Mesothelial cell of epicardium (in vitro differentiated cells): ENCODE results near the gene TRIM56. TPM values are rescaled to one million over a fixed set of nuclear protein-coding genes. Genes with fewer than 3 reads are reported as not detected.

Experiments
- DNase-seq, 2 experiments: peaks; one replicate each; pipeline ENCODE4 v3.0.0; 2021; ENCODE audit warnings: low spot score in 2 of 2; ENCODE audit not compliant: unreplicated experiment in 2 of 2
- H3K27ac Mint-ChIP-seq: 2 replicates; pipeline ENCODE4 v1.8.0; 2021; ENCODE audit warnings: mixed read lengths
- H3K27me3 Mint-ChIP-seq: 2 replicates; pipeline ENCODE4 v1.8.0; 2021; ENCODE audit warnings: low read depth, mixed read lengths
- H3K36me3 Mint-ChIP-seq: 2 replicates; pipeline ENCODE4 v1.8.0; 2021; ENCODE audit warnings: mixed read lengths
- H3K4me1 Mint-ChIP-seq: 2 replicates; pipeline ENCODE4 v1.8.0; 2021; ENCODE audit warnings: mixed read lengths
- H3K4me3 Mint-ChIP-seq: 2 replicates; pipeline ENCODE4 v1.8.0; 2021; ENCODE audit warnings: mild to moderate bottlenecking, moderate library complexity, mixed read lengths
- H3K9me3 Mint-ChIP-seq: 2 replicates; pipeline ENCODE4 v1.8.0; 2021; ENCODE audit warnings: mixed read lengths
- total RNA-seq: library from RNA; stranded (reverse); gene quantifications from 3 replicates; pipeline ENCODE4 v1.2.1, GENCODE V29; 2021
- TF ChIP-seq, protein P1 (sequence below): fragments of 200-600 bp; sonication (generic); IDR thresholded peaks from one replicate; pipeline ENCODE4 v1.5.0; 2021; ENCODE audit warnings: antibody characterized with exemption; ENCODE audit not compliant: unreplicated experiment

The TRIM56 gene
- total RNA-seq, 1 donor from 2014 or later = 39.6 TPM

DNA sequence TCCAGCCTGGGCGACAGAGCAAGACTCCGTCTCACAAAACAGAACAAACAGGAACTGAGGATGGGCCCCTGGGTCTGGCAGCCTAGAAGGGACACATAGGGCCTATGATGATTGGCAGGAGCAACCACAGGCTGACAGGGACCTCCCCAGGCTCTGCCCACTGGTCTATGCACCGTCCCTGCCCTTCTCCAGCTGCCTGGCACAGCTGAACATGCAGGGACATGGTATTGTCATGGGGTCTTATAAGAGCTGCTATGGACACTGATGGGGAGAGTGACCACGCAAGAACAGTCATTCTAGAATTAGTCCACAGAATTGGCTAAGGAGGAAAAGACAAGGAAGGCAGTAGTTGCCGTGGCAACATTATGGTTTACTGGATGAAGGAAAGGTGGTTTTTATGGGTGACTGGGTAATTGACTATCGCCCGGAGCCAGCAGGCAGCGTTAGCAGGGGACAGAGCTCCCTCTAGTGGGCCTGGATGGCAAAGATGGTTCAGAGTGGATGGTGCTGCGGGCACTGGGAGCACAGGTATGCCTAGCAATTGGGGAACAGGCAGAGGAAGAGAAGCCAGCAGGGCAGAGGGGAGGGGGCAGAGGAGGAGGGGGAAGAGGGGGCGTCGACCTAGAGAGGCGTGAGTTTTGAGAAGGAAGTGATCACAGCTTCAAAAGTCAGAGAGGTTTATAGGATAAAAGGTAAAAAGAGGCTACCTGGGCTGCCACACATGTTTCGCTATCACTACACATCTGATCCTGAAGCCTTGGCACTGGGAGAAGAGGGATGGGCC lies 7.8 kb upstream of the TRIM56 start:
- Mint-ChIP-seq H3K27ac (no peak overlapping the region), H3K27me3 (no peaks in the 10 kb centered on the region), H3K4me3 (no peak overlapping the region), H3K9me3 (peaks cover 3% of the 10 kb centered on the region), H3K4me1 (peaks cover 7% of the 10 kb centered on the region), H3K36me3 (no peaks in the 10 kb centered on the region)
- TF ChIP-seq, protein P1, sequence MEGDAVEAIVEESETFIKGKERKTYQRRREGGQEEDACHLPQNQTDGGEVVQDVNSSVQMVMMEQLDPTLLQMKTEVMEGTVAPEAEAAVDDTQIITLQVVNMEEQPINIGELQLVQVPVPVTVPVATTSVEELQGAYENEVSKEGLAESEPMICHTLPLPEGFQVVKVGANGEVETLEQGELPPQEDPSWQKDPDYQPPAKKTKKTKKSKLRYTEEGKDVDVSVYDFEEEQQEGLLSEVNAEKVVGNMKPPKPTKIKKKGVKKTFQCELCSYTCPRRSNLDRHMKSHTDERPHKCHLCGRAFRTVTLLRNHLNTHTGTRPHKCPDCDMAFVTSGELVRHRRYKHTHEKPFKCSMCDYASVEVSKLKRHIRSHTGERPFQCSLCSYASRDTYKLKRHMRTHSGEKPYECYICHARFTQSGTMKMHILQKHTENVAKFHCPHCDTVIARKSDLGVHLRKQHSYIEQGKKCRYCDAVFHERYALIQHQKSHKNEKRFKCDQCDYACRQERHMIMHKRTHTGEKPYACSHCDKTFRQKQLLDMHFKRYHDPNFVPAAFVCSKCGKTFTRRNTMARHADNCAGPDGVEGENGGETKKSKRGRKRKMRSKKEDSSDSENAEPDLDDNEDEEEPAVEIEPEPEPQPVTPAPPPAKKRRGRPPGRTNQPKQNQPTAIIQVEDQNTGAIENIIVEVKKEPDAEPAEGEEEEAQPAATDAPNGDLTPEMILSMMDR = peak; percentile 69
- peak; percentile 64 to 92 for DNase-seq

DNA sequence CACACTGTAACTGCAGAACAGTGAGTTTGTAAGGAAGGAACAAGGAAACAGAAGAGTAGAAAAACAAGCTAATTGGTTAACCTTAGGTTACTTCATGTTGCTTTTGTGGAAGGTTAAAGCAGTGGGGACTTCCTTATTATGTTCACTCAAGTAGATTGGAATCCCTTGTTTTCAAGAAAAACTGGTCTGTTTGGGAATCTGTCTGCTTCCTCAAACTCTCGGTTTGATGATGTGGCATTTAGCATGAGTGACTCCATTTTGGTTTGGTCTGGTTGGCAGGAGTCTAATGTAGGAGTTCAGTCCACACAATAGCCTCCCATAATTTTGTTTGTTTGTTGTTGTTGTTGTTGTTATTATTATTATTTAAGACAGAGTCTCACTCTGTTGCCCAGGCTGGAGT lies 3.8 kb upstream of the TRIM56 start:
- no peaks in the 10 kb centered on the region for H3K36me3 Mint-ChIP-seq
- H3K4me1 Mint-ChIP-seq = peaks cover 20% of the 10 kb centered on the region
- no peak overlapping the region for H3K27ac Mint-ChIP-seq
- no peaks in the 10 kb centered on the region for H3K27me3 Mint-ChIP-seq
- DNase-seq = no peak
- TF ChIP-seq, protein P1 = no peak
- peaks cover 3% of the 10 kb centered on the region for H3K9me3 Mint-ChIP-seq
- no peak overlapping the region for H3K4me3 Mint-ChIP-seq

DNA sequence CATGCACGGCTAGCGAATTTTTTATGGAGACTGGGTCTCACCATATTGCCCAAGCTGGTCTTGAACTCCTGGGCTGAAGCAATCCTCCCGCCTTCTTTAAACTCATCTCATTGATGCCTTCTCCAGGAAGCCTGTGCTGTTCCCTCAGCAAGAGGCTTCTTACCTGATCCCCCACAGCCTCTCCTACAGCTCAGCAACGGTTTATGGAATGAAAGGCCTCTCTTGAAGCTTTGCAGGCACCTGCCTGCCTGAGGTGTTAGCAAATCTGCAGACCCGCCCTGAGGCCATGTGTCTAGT lies 468 bp upstream of the TRIM56 start:
- no peak for DNase-seq
- Mint-ChIP-seq H3K27me3 (no peaks in the 10 kb centered on the region), H3K4me3 (peak overlapping the region; percentile 87), H3K4me1 (peaks cover 17% of the 10 kb centered on the region), H3K9me3 (peaks cover 3% of the 10 kb centered on the region), H3K36me3 (peaks cover 14% of the 10 kb centered on the region), H3K27ac (peak overlapping the region; percentile 100)
- TF ChIP-seq, protein P1 = no peak

DNA sequence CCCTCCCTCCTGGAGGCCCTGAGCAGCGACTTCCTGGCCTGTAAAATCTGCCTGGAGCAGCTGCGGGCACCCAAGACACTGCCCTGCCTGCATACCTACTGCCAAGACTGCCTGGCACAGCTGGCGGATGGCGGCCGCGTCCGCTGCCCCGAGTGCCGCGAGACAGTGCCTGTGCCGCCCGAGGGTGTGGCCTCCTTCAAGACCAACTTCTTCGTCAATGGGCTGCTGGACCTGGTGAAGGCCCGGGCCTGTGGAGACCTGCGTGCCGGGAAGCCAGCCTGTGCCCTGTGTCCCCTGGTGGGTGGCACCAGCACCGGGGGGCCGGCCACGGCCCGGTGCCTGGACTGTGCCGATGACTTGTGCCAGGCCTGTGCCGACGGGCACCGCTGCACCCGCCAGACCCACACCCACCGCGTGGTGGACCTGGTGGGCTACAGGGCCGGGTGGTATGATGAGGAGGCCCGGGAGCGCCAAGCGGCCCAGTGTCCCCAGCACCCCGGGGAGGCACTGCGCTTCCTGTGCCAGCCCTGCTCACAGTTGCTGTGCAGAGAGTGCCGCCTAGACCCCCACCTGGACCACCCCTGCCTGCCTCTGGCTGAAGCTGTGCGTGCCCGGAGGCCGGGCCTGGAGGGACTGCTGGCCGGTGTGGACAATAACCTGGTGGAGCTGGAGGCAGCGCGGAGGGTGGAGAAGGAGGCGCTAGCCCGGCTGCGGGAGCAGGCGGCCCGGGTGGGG lies 2.2 kb downstream of the TRIM56 start:
- Mint-ChIP-seq H3K9me3 (peaks cover 5% of the 10 kb centered on the region), H3K27ac (no peak overlapping the region), H3K36me3 (peaks cover 30% of the 10 kb centered on the region), H3K27me3 (no peaks in the 10 kb centered on the region), H3K4me1 (peaks cover 17% of the 10 kb centered on the region), H3K4me3 (no peak overlapping the region)
- TF ChIP-seq, protein P1 = no peak
- DNase-seq = no peak

DNA sequence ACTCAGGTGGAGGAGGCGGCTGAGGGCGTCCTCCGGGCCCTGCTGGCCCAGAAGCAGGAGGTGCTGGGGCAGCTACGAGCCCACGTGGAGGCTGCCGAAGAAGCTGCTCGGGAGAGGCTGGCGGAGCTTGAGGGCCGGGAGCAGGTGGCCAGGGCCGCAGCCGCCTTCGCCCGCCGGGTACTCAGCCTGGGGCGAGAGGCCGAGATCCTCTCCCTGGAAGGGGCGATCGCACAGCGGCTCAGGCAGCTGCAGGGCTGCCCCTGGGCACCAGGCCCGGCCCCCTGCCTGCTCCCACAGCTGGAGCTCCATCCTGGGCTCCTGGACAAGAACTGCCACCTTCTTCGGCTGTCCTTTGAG lies 2.8 kb downstream of the TRIM56 start:
- TF ChIP-seq, protein P1 = no peak
- Mint-ChIP-seq H3K27ac (no peak overlapping the region), H3K4me3 (no peak overlapping the region), H3K27me3 (no peaks in the 10 kb centered on the region), H3K4me1 (peaks cover 17% of the 10 kb centered on the region), H3K36me3 (peaks cover 33% of the 10 kb centered on the region), H3K9me3 (peaks cover 5% of the 10 kb centered on the region)
- DNase-seq = no peak
